HCT116 (cell line): Measurements from ENCODE around the gene PEMT. TPM values are rescaled to one million over a fixed set of nuclear protein-coding genes. Genes with fewer than 3 reads are reported as not detected.

Experiments used
- ATAC-seq: fragments of 200-7000 bp; cut with Tn5 transposase; 2 replicates; pipeline ENCODE4 v1.9.1; 2020; ENCODE audit warnings: mild to moderate bottlenecking, moderate library complexity
- BruUV-seq: library from RNA; stranded (reverse); fragments of 400-500 nt; replicated peaks from 2 replicates; lab custom pipeline; 2021; lab: Mats Ljungman, UMichigan
- CTCF ChIA-PET: fragments of 300-600 bp; sonication (Branson Sonifier 250); formaldehyde crosslinking; loops from one replicate; lab custom pipeline; 2021; ENCODE audit warnings: antibody characterized with exemption; lab: Charles Lee
- POLR2A ChIA-PET: fragments of 300-600, 350-600 bp; sonication (Branson Sonifier 250); formaldehyde crosslinking; loops from one replicate; lab custom pipeline; 2021; ENCODE audit warnings: antibody characterized with exemption; lab: Charles Lee
- RAD21 ChIA-PET, 2 experiments: fragments of 300-600 bp; sonication (Branson Sonifier 250); formaldehyde crosslinking; loops; one replicate each; lab custom pipeline; 2023; ENCODE audit warnings: low total read pairs in 2 of 2; ENCODE audit not compliant: uncharacterized antibody in 2 of 2, unreplicated experiment in 2 of 2, low non-redundant PET in 1 of 2; lab: Charles Lee
- DNase-seq: peaks from one replicate; pipeline ENCODE4 v3.0.0-alpha.2; 2010; ENCODE audit warnings: low read depth, low spot score
- H2AFZ ChIP-seq: fragments of 200-600 bp; shearing (Covaris generic), sonication (generic); 2 replicates; pipeline ENCODE4 v1.6.1; 2017; ENCODE audit warnings: low read depth, mixed run types, mixed read lengths, antibody characterized with exemption, low read length; ENCODE audit not compliant: poor library complexity, severe bottlenecking
- H3K27ac ChIP-seq: 2 replicates; pipeline ENCODE4 v1.5.1; 2012; ENCODE audit warnings: low read depth, low read length
- H3K27me3 ChIP-seq: fragments of 200-600 bp; sonication (generic); 2 replicates; pipeline ENCODE4 v1.6.1; 2016; ENCODE audit warnings: mixed run types, low read length, mixed read lengths; ENCODE audit not compliant: insufficient read depth
- H3K36me3 ChIP-seq, 2 experiments: fragments of 200-500 bp in 1 of 2; fragments of 200-600 bp in 1 of 2; sonication (Bioruptor generic) in 1 of 2; sonication (generic) in 1 of 2; 2 replicates each; pipeline versions ENCODE4 v1.5.1 to v1.6.1; 2014 to 2016; ENCODE audit warnings: low read length in 2 of 2, inconsistent platforms in 1 of 2, mixed read lengths in 1 of 2, mixed run types in 1 of 2; ENCODE audit not compliant: insufficient read depth in 2 of 2, control insufficient read depth in 1 of 2
- H3K4me1 ChIP-seq, 2 experiments: fragments of 200-600 bp in 1 of 2; sonication (generic) in 1 of 2; 2 replicates each; pipeline versions ENCODE4 v1.5.1 to v1.6.1; 2012 to 2017; ENCODE audit warnings: low read length in 2 of 2, inconsistent platforms in 1 of 2, mild to moderate bottlenecking in 1 of 2, mixed read lengths in 1 of 2, mixed run types in 1 of 2, moderate library complexity in 1 of 2; ENCODE audit not compliant: insufficient read depth in 2 of 2, control insufficient read depth in 1 of 2
- H3K4me2 ChIP-seq: fragments of 200-600 bp; sonication (generic); 2 replicates; pipeline ENCODE4 v1.6.1; 2017; ENCODE audit warnings: mixed run types, low read length, mixed read lengths
- H3K4me3 ChIP-seq, 2 experiments: fragments of 200-600 bp in 1 of 2; sonication (generic) in 1 of 2; replicated peaks in 1 of 2; 2 replicates each; pipeline ENCODE4 v1.5.1; 2011 to 2016; ENCODE audit warnings: low read length in 2 of 2, control low read depth in 1 of 2, low read depth in 1 of 2, mild to moderate bottlenecking in 1 of 2, mixed read lengths in 1 of 2, mixed run types in 1 of 2
- H3K79me2 ChIP-seq: fragments of 200-600 bp; sonication (generic); 2 replicates; pipeline ENCODE4 v1.6.1; 2017; ENCODE audit warnings: mild to moderate bottlenecking, mixed run types, low read length, moderate library complexity, mixed read lengths; ENCODE audit not compliant: insufficient read depth
- H3K9ac ChIP-seq: fragments of 200-600 bp; sonication (generic); 2 replicates; pipeline ENCODE4 v1.6.1; 2016; ENCODE audit warnings: low read length, mixed read lengths
- H3K9me2 ChIP-seq: fragments of 200-600 bp; sonication (generic), shearing (Covaris generic); 2 replicates; pipeline ENCODE4 v1.6.1; 2017; ENCODE audit warnings: mixed run types, mild to moderate bottlenecking, moderate library complexity; ENCODE audit not compliant: insufficient read depth
- H3K9me3 ChIP-seq, 2 experiments: fragments of 200-500 bp in 1 of 2; fragments of 200-600 bp in 1 of 2; sonication (Bioruptor generic) in 1 of 2; sonication (generic) in 1 of 2; 2 replicates each; pipeline ENCODE4 v1.6.1; 2014 to 2017; ENCODE audit warnings: low read length in 2 of 2, mixed read lengths in 2 of 2, inconsistent platforms in 1 of 2, low read depth in 1 of 2, mild to moderate bottlenecking in 1 of 2, mixed run types in 1 of 2, moderate library complexity in 1 of 2; ENCODE audit not compliant: control insufficient read depth in 1 of 2, insufficient read depth in 1 of 2
- H4K20me1 ChIP-seq: fragments of 200-600 bp; sonication (generic), shearing (Covaris generic); 2 replicates; pipeline ENCODE4 v1.6.1; 2017; ENCODE audit warnings: mixed run types, mild to moderate bottlenecking, moderate library complexity; ENCODE audit not compliant: insufficient read depth
- CBX3 ChIP-seq: IDR thresholded peaks from 2 replicates; pipeline ENCODE4 v1.6.1; 2012; ENCODE audit warnings: low read depth
- CEBPB ChIP-seq: IDR thresholded peaks from 2 replicates; pipeline ENCODE4 v1.6.1; 2012; ENCODE audit warnings: low read depth
- CTCF ChIP-seq, 3 experiments: fragments of 200-600 bp in 1 of 3; sonication (generic) in 1 of 3; IDR thresholded peaks in 2 of 3; conservative IDR thresholded peaks in 1 of 3; 2 replicates each; pipeline ENCODE4 v1.5.1; 2012 to 2017; ENCODE audit warnings: low read depth in 2 of 3, low read length in 2 of 3, antibody characterized with exemption in 1 of 3, borderline replicate concordance in 1 of 3, control low read depth in 1 of 3, mild to moderate bottlenecking in 1 of 3, mixed read lengths in 1 of 3, mixed run types in 1 of 3, moderate library complexity in 1 of 3; ENCODE audit not compliant: insufficient read depth in 1 of 3
- EGR1 ChIP-seq: IDR thresholded peaks from 2 replicates; pipeline ENCODE4 v1.6.1; 2012; ENCODE audit warnings: low read depth
- ELF1 ChIP-seq: IDR thresholded peaks from 2 replicates; pipeline ENCODE4 v1.6.1; 2012; ENCODE audit warnings: low read depth, borderline replicate concordance
- EZH2 ChIP-seq: fragments of 200-600 bp; sonication (generic); IDR thresholded peaks from 2 replicates; pipeline ENCODE4 v1.6.1; 2017; ENCODE audit warnings: antibody characterized with exemption, mixed run types
- EZH2phosphoT487 ChIP-seq: fragments of 200-600 bp; IDR thresholded peaks from 2 replicates; pipeline ENCODE4 v1.6.1; 2018; ENCODE audit warnings: antibody characterized with exemption, borderline replicate concordance
- FOSL1 ChIP-seq: IDR thresholded peaks from 2 replicates; pipeline ENCODE4 v1.6.1; 2012; ENCODE audit warnings: low read depth
- JUND ChIP-seq: IDR thresholded peaks from 2 replicates; pipeline ENCODE4 v1.6.1; 2012
- POLR2A ChIP-seq: IDR thresholded peaks from 2 replicates; pipeline ENCODE4 v1.7.0; 2011; ENCODE audit warnings: borderline replicate concordance; ENCODE audit not compliant: insufficient read depth, insufficient read length; ENCODE audit errors: extremely low read depth
- SP1 ChIP-seq: IDR thresholded peaks from 2 replicates; pipeline ENCODE4 v1.6.1; 2012; ENCODE audit warnings: low read depth
- SRF ChIP-seq: IDR thresholded peaks from 2 replicates; pipeline ENCODE4 v1.6.1; 2012; ENCODE audit warnings: low read depth
- TCF7L2 ChIP-seq: IDR thresholded peaks from 2 replicates; pipeline ENCODE4 v1.7.0; 2011; ENCODE audit warnings: borderline replicate concordance, inconsistent platforms; ENCODE audit not compliant: insufficient read depth, insufficient read length; ENCODE audit errors: extremely low read depth
- YY1 ChIP-seq: IDR thresholded peaks from 2 replicates; pipeline ENCODE4 v1.6.1; 2011; ENCODE audit warnings: low read length, low read depth, moderate library complexity, mild to moderate bottlenecking; ENCODE audit not compliant: insufficient replicate concordance; ENCODE audit errors: extremely low read depth
- ZNF274 ChIP-seq: fragments of 200-500 bp; sonication (Bioruptor generic); IDR thresholded peaks from 2 replicates; pipeline ENCODE4 v1.6.1; 2014; ENCODE audit warnings: mild to moderate bottlenecking, low read depth, low read length, inconsistent platforms
- intact Hi-C: fragments of 100-400 bp; cut with micrococcal nuclease; formaldehyde crosslinking; loops from 2 replicates; pipeline ENCODE4 v1.10.0; 2022
- total RNA-seq: library from RNA; stranded (reverse); gene quantifications from one replicate; pipeline ENCODE4 v1.2.1, GENCODE V29; 2021; ENCODE audit not compliant: unreplicated experiment
- TF ChIP-seq, protein P1 (sequence below): IDR thresholded peaks from 2 replicates; pipeline ENCODE4 v1.6.1; 2012; ENCODE audit warnings: low read depth
- TF ChIP-seq, protein P2 (sequence below): IDR thresholded peaks from 2 replicates; pipeline ENCODE4 v1.6.1; 2011; ENCODE audit warnings: mild to moderate bottlenecking, low read length, moderate library complexity; ENCODE audit not compliant: insufficient replicate concordance; ENCODE audit errors: extremely low read depth
- TF ChIP-seq, protein P3 (sequence below): IDR thresholded peaks from 2 replicates; pipeline ENCODE4 v1.6.1; 2012

Gene PEMT
- total RNA-seq, 1 experiment from 2014 or later = 52.1 TPM

- TF ChIP-seq, protein P1, sequence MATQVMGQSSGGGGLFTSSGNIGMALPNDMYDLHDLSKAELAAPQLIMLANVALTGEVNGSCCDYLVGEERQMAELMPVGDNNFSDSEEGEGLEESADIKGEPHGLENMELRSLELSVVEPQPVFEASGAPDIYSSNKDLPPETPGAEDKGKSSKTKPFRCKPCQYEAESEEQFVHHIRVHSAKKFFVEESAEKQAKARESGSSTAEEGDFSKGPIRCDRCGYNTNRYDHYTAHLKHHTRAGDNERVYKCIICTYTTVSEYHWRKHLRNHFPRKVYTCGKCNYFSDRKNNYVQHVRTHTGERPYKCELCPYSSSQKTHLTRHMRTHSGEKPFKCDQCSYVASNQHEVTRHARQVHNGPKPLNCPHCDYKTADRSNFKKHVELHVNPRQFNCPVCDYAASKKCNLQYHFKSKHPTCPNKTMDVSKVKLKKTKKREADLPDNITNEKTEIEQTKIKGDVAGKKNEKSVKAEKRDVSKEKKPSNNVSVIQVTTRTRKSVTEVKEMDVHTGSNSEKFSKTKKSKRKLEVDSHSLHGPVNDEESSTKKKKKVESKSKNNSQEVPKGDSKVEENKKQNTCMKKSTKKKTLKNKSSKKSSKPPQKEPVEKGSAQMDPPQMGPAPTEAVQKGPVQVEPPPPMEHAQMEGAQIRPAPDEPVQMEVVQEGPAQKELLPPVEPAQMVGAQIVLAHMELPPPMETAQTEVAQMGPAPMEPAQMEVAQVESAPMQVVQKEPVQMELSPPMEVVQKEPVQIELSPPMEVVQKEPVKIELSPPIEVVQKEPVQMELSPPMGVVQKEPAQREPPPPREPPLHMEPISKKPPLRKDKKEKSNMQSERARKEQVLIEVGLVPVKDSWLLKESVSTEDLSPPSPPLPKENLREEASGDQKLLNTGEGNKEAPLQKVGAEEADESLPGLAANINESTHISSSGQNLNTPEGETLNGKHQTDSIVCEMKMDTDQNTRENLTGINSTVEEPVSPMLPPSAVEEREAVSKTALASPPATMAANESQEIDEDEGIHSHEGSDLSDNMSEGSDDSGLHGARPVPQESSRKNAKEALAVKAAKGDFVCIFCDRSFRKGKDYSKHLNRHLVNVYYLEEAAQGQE = no peak
- TF ChIP-seq JUND = no peak
- TF ChIP-seq TCF7L2 = no peak
- TF ChIP-seq EGR1 = no peak
- no peak for TF ChIP-seq SP1
- no peak for TF ChIP-seq CBX3
- no peak for TF ChIP-seq CEBPB
- TF ChIP-seq FOSL1 = no peak
Observed at GRCh38 chr17:17535957-17536356, 55.6 kb downstream of the PEMT start (continued).

DNA sequence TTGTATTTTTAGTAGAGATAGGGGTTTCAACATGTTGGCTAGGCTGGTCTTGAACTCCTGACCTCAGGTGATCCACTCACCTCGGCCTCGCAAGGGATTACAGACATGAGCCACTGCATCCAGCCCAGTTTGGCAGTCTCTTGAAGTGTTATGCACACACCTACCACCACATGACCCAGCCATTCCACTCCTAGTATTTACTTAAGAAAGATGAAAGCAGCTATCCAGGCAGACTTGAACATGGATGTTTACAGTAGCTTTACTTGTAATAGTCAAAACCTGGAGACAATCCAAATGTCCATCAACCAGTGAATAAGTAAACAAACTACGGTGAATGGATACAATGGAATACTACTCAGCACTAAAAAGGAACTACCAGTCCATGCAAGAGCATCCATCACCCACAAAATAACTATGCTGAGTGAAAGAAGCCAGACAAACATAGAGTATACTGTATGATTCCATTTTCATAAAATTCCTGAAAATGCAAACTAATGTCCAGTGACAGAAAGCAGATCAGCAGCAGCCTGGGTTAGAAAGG, 57.5 kb downstream of the PEMT start:
- RAD21 ChIA-PET = no interaction called here
- no TSS peak for BruUV-seq
- Histone ChIP-seq H3K4me1 (no peaks in the 10 kb centered on the region), H3K4me2 (no peak overlapping the region), H3K9me3 (no peaks in the 10 kb centered on the region), H3K27me3 (no peaks in the 10 kb centered on the region), H3K9me2 (no peaks in the 10 kb centered on the region), H3K9ac (no peak overlapping the region), H4K20me1 (no peaks in the 10 kb centered on the region), H3K36me3 (no peaks in the 10 kb centered on the region), H3K27ac (no peak overlapping the region), H2AFZ (no peak overlapping the region), H3K79me2 (no peaks in the 10 kb centered on the region), H3K4me3 (no peak overlapping the region)
- DNase-seq (no peak), ATAC-seq (no peak)
- CTCF ChIA-PET = no interaction called here
- intact Hi-C loops = no loop called here
- POLR2A ChIA-PET = no interaction called here
- no peak for TF ChIP-seq POLR2A
- no peak for TF ChIP-seq EZH2
- TF ChIP-seq, protein P2, sequence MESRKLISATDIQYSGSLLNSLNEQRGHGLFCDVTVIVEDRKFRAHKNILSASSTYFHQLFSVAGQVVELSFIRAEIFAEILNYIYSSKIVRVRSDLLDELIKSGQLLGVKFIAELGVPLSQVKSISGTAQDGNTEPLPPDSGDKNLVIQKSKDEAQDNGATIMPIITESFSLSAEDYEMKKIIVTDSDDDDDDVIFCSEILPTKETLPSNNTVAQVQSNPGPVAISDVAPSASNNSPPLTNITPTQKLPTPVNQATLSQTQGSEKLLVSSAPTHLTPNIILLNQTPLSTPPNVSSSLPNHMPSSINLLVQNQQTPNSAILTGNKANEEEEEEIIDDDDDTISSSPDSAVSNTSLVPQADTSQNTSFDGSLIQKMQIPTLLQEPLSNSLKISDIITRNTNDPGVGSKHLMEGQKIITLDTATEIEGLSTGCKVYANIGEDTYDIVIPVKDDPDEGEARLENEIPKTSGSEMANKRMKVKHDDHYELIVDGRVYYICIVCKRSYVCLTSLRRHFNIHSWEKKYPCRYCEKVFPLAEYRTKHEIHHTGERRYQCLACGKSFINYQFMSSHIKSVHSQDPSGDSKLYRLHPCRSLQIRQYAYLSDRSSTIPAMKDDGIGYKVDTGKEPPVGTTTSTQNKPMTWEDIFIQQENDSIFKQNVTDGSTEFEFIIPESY = no peak
- TF ChIP-seq SP1 = no peak
- TF ChIP-seq EGR1 = no peak
- no peak for TF ChIP-seq ELF1
- TF ChIP-seq EZH2phosphoT487 = no peak
- TF ChIP-seq JUND = no peak
- TF ChIP-seq, protein P3, sequence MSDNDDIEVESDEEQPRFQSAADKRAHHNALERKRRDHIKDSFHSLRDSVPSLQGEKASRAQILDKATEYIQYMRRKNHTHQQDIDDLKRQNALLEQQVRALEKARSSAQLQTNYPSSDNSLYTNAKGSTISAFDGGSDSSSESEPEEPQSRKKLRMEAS = no peak
- TF ChIP-seq FOSL1 = no peak
- no peak for TF ChIP-seq TCF7L2
- TF ChIP-seq CTCF (IDR thresholded peaks at IDR 0.05 in 2 of 3, conservative IDR thresholded peaks at IDR 0.05 in 1 of 3; ENCODE audit: borderline replicate concordance in 1 of 3, insufficient read depth in 1 of 3, low read depth in 2 of 3, low read length in 2 of 3) = no peak
- TF ChIP-seq CBX3 = no peak
- no peak for TF ChIP-seq YY1
- TF ChIP-seq SRF = no peak
- no peak for TF ChIP-seq ZNF274
